SK-N-SH treated with all-trans-retinoic acid at 6 μM for 48 hours (cell line): ENCODE measurements around the gene SERPINE2.

ENCODE experiments used
- ARNTL ChIP-seq: fragments of 450-650 bp; formaldehyde crosslinking; IDR thresholded peaks from 2 replicates; pipeline ENCODE4 v1.5.0; 2020; ENCODE audit warnings: low read depth, mild to moderate bottlenecking, moderate library complexity, borderline replicate concordance
- CREB5 ChIP-seq: fragments of 250-450 bp; sonication (Bioruptor Pico); IDR thresholded peaks from 2 replicates; pipeline ENCODE4 v1.5.1; 2020; ENCODE audit warnings: low read depth, mild to moderate bottlenecking, moderate library complexity
- ESRRG ChIP-seq: fragments of 250-450 bp; sonication (Bioruptor Pico); IDR thresholded peaks from 2 replicates; pipeline ENCODE4 v1.6.1; 2021; ENCODE audit warnings: mild to moderate bottlenecking
- GLIS3 ChIP-seq: fragments of 250-450 bp; sonication (Bioruptor Pico); IDR thresholded peaks from 2 replicates; pipeline ENCODE4 v1.5.0; 2020; ENCODE audit warnings: mild to moderate bottlenecking, moderate library complexity
- ISL1 ChIP-seq: fragments of 250-450 bp; sonication (Bioruptor Pico); IDR thresholded peaks from 2 replicates; pipeline ENCODE4 v2.1.2; 2022; ENCODE audit warnings: mild to moderate bottlenecking, moderate library complexity
- OSR1 ChIP-seq: fragments of 250-450 bp; sonication (Bioruptor Pico); IDR thresholded peaks from 2 replicates; pipeline ENCODE4 v1.8.0; 2022; ENCODE audit warnings: moderate library complexity, mild to moderate bottlenecking, inconsistent platforms
- PATZ1 ChIP-seq: fragments of 250-450 bp; sonication (Bioruptor Pico); IDR thresholded peaks from 2 replicates; pipeline ENCODE4 v1.8.0; 2020; ENCODE audit warnings: mild to moderate bottlenecking, moderate library complexity, borderline replicate concordance
- RARB ChIP-seq: fragments of 250-450 bp; sonication (Bioruptor Pico); IDR thresholded peaks from 2 replicates; pipeline ENCODE4 v1.8.0; 2021; ENCODE audit warnings: mild to moderate bottlenecking, moderate library complexity
- SNAI2 ChIP-seq: fragments of 250-450 bp; sonication (Bioruptor Pico); IDR thresholded peaks from 2 replicates; pipeline ENCODE4 v1.5.0; 2020; ENCODE audit warnings: mild to moderate bottlenecking, moderate library complexity
- TSHZ2 ChIP-seq: fragments of 250-450 bp; sonication (Bioruptor Pico); IDR thresholded peaks from 2 replicates; pipeline ENCODE4 v1.5.0; 2020; ENCODE audit warnings: mild to moderate bottlenecking, moderate library complexity

GRCh38 chr2:224039080-224039769, at the start of gene SERPINE2:
- TF ChIP-seq TSHZ2 (CRISPR knock-in tag): no peak
- TF ChIP-seq ESRRG (CRISPR knock-in tag): no peak
- no peak for TF ChIP-seq RARB (CRISPR knock-in tag)
- TF ChIP-seq GLIS3 (CRISPR knock-in tag): no peak
- no peak for TF ChIP-seq SNAI2
- no peak for TF ChIP-seq ARNTL
- TF ChIP-seq OSR1 (CRISPR knock-in tag): no peak
- TF ChIP-seq CREB5 (CRISPR knock-in tag): no peak
- TF ChIP-seq PATZ1 (CRISPR knock-in tag): no peak
- TF ChIP-seq ISL1 (CRISPR knock-in tag): no peak
